HG02642 (cell line): ENCODE measurements around the gene RNU6-1.
A peak's percentile ranks its signal among the peaks of the same experiment; 100 is the strongest.

ENCODE experiments used
- ATAC-seq: cut with Tn5 transposase; IDR thresholded peaks from one replicate; pipeline ENCODE4 v1.9.1; 2021; ENCODE audit warnings: mild to moderate bottlenecking; ENCODE audit not compliant: unreplicated experiment, poor library complexity

RNU6-1 gene

DNA sequence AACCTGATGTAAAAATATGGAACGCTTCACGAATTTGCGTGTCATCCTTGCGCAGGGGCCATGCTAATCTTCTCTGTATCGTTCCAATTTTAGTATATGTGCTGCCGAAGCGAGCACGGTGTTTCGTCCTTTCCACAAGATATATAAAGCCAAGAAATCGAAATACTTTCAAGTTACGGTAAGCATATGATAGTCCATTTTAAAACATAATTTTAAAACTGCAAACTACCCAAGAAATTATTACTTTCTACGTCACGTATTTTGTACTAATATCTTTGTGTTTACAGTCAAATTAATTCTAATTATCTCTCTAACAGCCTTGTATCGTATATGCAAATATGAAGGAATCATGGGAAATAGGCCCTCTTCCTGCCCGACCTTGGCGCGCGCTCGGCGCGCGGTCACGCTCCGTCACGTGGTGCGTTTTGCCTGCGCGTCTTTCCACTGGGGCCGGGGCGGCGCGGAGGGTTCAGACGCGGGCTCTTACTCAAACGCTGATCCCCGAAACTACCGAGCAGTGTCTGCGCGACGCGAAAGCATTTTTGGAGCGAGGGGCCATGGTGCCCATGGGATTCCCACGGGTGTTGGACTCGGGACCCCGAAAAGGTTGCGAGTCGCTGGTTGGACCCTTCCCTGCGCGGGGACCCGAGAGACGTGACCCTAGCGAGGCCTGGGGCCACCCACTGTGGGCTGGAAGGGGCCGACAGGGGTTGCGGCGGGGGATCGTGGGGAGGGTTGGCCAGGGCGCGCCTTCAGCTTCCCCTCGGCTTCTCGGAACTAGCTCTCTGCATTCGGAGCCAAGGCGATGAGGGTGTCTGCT is at the start of gene RNU6-1:
Gene RNU6-1, minus strand, starts transcription at position 117 of the 820 bp plus-strand sequence.
- ATAC-seq: peak; percentile 91

- ATAC-seq: no peak
Measured at GRCh38 chr15:67887776-67888175, 47.9 kb upstream of the RNU6-1 start.

DNA sequence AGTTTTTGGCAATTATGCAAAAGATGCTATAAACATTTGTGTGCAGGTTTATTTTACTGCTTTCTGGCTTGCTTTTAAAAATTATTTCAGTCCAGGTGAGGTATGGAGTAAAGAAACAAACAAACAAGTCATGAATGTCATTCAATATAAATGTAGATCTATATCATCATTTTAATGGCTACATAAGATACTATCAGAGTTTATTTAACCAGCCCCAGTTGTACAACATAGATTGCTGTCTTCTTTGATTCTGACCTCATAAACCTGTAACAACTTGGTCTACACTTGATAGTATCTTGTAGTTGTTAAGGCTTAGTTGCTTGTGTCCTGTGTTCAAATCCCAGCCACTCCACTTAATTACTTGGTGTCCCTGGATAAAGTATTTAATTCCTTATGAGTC is 46.0 kb upstream of the RNU6-1 start:
- ATAC-seq: no peak

DNA sequence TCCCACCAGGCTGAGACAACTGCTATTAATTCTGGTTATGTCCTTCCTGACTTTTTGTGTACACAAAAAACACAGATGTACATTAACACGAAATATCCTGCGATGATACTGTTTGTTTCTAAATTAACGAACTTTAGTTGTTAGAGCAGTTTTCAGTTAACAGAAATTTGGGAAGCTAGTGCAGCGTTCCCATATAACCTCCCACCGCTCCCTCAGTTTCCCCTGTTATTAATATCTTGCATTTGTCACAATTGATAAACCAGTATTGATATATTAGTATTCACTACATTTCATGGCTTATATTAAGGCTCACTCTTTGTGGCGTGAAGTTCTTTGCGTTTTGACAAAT is 45.3 kb upstream of the RNU6-1 start:
- no peak for ATAC-seq

- peak; percentile 55 for ATAC-seq
Measured at GRCh38 chr15:67884514-67885174, 44.8 kb upstream of the RNU6-1 start.

DNA sequence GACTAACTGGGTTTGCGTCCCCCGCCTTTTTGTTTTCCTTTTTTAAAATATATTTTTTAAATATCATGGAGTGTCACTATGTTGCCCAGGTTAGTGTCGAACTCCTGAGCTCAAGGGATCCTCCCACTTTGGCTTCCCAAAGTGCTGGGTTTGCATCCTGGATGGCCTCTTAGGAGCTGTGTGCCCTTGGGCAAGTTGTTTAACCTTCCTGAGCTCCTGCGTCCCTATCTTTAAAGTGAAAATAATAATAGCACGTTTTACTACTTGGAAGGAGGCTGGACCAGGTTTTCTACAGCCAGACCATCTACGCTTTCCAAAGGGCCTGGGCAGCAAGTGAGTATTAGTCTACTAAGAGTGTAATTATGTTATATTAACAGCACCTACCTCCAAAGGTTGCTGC is 44.2 kb upstream of the RNU6-1 start:
- ATAC-seq: no peak

DNA sequence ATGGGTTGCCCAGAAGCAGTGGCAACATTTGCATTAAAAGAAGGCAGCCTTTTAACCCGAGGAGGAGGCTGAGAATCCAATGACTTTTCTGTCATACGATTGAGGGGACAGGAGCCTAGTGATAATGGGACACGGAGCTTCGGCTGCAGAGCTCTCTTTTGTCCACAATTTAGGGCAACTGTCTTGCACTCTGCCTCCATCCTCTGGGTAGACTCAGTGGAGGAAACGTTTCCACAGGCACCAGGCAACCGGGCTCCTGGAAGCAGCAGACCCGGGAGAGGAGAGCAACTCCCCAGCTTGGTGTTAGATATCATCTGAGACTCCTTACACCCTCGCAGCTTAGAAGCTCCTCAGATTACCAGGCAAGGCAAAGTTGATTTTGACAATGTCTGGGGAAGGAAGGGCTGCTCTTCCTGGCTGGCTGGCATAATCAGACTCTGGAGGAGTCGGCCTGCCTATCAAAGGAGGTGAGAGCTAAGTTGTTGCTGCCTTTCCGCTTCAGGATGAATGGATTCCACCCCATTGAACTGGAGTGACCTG is 43.5 kb upstream of the RNU6-1 start:
- ATAC-seq: no peak

DNA sequence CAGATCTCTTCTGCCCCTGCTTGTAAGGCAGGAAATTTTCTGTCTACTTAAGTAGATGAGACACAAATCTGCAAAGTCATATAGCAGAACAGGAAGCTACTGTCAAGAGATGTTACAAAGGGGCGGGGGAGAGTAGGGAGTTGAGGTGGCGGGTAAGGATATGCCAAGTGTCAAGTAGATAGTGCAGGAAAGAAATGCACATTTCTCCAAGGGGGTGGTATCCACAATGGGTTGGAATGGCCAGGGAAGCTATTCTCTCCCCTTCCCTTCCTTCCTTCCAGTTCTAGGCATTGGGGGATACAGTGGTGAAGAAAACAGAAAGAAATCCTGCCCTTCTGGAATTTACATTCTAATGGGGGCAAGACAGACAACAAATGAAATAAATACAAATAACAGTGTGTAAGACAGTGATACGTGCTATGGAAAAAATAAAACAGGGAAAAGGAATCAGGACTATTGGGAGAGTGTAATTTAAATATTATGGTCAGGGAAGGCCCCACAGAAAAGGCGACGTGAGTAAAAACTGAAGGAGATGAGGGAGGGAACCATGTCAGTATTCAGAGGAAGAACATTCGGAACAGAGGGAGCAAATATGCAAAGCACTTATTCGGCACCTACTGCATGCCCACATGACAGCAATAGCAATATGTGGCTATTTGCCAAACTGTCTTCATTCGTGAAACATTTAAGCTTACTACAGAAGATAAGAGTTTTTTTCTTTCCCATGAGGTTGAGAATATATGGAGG is 42.8 kb upstream of the RNU6-1 start:
- no peak for ATAC-seq

GRCh38 chr15:67880651-67881182 is 40.9 kb upstream of the RNU6-1 start:
- no peak for ATAC-seq

DNA sequence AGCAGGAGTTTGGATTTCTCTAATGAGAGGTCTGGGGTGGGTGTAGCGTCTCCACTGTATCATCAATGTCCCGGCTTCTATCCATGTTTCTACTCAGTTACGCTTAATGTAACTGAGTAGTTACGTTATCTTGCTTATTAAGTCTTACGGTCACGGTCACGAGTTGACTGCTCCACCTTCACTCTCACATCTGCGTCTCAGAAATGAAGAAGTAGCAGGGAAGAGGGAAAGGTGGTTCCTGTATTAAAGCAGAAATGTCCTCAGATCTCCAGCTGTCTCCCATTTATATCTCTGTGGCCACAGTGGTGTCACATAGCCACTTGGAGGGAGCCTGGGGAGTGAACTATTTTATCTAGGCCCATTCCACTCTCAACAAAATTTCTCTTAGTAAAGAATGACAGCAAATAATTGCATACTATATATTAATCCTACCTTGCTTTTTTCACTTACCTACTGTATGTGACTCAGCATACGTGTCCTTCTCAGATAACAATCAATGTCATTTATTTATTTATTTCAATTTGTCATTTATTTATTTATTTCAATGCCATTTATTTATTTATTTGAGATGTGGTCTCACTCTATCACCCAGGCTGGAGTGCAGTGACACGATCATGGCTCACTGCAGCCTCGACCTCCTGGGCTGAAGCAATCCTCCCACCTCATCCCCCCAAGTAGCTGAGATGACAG is 39.7 kb upstream of the RNU6-1 start:
- no peak for ATAC-seq

GRCh38 chr15:67878712-67879206 is 38.9 kb upstream of the RNU6-1 start:
- no peak for ATAC-seq

DNA sequence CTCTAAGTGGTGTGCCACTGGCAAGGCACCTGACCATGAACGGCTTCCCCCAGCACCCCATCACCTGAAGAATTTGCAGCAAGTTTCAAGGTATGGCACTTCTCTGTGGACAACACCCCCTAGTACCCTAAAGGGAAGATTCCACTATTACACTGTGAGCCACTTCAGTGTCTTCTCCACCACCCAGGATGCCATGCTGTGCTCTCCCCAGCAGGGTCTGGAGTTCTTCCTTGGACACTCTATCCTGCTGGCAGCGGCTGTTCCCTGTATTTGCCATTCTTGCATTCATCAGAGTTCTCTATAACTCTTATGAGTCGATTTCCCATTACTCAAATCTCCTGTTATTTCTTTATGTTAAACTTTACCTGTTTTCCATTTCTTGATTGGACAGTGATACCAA is 33.9 kb upstream of the RNU6-1 start:
- ATAC-seq: no peak

GRCh38 chr15:67870868-67871408 is 31.1 kb upstream of the RNU6-1 start:
- no peak for ATAC-seq

GRCh38 chr15:67869701-67870100 is 29.9 kb upstream of the RNU6-1 start:
- no peak for ATAC-seq

DNA sequence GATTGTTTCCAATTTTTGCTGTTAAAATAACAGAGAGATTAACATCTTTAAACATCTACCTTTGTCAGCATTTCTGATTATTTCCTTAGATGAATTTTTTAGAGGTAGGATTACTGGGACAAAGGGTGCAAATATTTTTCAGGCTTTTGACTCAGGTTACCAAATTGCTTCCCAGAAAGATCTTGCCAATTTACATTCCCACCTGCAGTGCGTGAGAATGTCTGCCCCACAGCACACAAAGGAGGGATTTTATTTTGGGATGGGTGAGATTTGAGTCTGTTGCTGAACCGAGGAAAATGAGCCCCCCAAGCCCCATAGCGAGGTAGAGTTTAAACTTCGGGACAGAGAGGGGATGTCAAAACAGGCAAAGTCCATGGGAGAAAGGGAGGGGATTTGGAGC is 25.9 kb upstream of the RNU6-1 start:
- ATAC-seq: no peak

- no peak for ATAC-seq
Measured at GRCh38 chr15:67865331-67865730, 25.5 kb upstream of the RNU6-1 start.

GRCh38 chr15:67863442-67863987 is 23.7 kb upstream of the RNU6-1 start:
- peak; percentile 86 for ATAC-seq

DNA sequence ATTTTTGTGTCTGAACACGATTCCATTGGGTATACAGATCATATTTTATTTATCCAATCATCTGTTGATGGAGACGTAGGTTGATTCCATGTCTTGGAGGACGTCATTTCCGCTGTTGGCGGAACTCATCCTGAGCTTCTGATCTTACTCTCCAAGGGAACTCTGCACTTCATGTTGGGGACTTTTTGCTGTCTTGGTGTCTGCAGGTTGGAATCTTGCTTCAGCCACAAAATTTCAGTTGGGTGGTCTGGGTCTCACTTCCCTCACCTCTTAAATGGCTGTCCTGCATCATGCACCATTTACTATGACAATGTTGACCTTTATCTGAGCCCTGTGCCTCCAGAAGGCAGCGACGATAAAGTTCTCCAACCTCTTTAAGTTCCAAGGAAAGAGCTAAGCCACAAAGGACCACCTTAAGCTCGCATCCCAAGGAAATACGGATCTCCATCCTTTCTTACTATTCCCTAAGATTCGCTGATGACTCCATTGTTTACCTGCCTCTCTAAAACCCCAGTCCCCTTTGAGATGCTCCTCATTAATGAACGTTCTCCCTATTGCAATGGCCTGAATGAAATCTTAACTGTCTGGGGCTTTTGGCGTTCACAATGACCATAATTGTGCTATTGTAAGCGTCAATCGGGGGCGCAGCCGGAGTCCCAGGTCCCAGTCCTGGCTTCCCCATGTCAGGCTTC is 23.1 kb upstream of the RNU6-1 start:
- ATAC-seq: no peak

- no peak for ATAC-seq
Measured at GRCh38 chr15:67861983-67862382, 22.1 kb upstream of the RNU6-1 start.
